ENCODE data around the gene PLEKHF1.

Gene PLEKHF1

GRCh38 chr19:29635963-29636362 is 29.3 kb upstream of the PLEKHF1 start:
- no peak for DNase-seq

DNA sequence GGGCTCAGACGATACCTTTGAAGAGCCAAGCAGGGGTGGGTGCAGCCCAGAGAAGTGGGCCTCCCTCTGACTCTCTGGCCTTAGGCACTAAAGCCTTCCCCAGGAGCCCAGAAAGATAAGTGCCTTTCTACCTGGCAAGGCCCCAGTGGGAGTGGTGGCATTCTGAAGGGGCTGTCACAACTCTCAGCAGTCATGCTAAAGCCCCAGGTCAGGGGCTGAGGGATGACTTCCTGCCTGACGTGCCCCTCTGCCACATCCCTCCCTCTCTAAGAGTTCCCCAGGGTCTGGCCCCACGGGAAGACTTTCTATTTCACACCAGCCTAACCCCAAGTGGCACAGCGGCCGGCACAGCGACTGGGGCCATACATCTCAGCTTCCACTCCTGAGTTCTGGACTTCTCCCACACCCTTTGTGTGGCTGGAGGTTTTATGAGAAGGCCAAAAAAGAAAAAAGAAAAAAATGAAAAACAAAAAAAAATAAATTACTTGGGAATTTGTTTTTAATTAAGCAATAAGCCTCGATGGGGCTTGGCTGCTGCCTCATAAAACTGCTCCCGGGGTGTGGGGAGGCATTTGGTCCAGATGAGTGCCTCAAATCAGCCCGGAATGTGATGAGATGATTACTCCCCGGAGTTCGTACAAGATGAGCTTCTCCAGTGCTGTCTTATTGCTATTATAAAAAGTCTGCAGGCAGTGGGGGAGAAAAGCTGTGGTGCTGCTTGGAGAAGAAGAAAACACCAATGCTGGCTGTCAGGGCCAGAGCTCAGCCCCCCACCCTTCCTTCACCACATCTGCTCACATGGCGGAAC is 28.5 kb upstream of the PLEKHF1 start:
- DNase-seq = no peak

- DNase-seq = no peak
Measured at GRCh38 chr19:29639086-29639485, 26.2 kb upstream of the PLEKHF1 start.

GRCh38 chr19:29640231-29640630 is 25.0 kb upstream of the PLEKHF1 start:
- DNase-seq = no peak

DNA sequence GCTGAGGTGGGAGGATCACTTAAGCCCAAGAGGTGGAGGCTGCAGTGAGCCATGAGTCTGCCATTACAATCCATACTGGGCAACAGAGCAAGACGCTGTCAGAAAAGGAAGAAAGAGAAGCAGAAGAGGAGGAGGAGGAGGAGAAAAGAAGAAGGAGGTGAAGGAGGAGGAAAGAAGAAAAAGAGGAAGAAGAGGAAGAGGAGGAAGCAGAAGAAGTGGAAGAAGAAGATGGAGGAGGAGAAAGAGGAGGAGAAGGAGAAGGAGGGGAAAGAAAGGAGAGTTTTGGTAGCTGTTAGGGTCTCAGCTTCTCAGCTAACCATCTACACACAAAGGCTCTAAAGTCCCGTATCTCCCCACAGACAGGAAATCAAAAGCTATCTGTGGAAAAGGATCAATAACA is 23.7 kb upstream of the PLEKHF1 start:
- DNase-seq = no peak

GRCh38 chr19:29643361-29643935 is 21.8 kb upstream of the PLEKHF1 start:
- DNase-seq = no peak

- DNase-seq = no peak
Measured at GRCh38 chr19:29644210-29644609, 21.1 kb upstream of the PLEKHF1 start.

- no peak for DNase-seq
Measured at GRCh38 chr19:29645491-29645867, 19.8 kb upstream of the PLEKHF1 start.

DNA sequence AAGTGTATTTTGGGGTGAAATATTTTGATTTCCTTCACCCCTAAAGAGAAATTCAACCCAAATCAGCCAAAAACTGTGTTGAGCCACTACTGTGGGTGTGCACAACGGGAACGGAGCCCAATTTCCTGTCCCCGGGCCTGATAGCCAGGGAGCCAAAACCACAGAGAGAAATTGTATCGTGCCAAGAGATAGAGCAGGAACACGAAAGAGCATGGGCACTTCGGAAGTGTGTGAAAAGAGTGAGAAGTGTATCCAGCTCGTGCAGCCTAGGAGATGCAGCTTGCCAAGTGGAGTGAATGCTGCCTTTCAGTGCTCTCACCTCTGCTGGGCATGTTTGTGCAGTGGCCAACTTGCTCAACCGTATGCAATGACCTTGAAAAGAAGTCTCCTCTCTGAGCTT is 19.4 kb upstream of the PLEKHF1 start:
- DNase-seq = no peak

- no peak for DNase-seq
Measured at GRCh38 chr19:29650772-29651387, 14.4 kb upstream of the PLEKHF1 start.

GRCh38 chr19:29651622-29652394 is 13.5 kb upstream of the PLEKHF1 start:
- no peak for DNase-seq

DNA sequence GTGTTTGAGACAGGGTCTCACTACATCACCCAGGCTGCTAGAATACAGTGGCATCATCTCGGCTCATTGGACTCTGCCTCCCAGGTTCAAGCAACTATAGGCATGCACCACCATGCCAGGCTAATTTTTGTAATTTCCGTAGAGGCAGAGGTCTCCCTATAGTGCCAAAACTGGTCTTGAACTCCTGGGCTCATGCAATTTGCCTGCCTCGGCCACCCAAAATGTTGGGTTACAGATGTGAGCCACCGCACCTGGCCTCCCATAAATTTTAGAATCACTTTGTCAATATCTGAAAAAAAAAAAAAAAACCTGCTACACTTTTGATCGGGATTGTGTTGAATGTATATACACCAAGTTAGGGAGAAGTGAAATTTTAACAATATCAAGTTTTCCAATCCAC is 11.9 kb upstream of the PLEKHF1 start:
- DNase-seq = no peak

DNA sequence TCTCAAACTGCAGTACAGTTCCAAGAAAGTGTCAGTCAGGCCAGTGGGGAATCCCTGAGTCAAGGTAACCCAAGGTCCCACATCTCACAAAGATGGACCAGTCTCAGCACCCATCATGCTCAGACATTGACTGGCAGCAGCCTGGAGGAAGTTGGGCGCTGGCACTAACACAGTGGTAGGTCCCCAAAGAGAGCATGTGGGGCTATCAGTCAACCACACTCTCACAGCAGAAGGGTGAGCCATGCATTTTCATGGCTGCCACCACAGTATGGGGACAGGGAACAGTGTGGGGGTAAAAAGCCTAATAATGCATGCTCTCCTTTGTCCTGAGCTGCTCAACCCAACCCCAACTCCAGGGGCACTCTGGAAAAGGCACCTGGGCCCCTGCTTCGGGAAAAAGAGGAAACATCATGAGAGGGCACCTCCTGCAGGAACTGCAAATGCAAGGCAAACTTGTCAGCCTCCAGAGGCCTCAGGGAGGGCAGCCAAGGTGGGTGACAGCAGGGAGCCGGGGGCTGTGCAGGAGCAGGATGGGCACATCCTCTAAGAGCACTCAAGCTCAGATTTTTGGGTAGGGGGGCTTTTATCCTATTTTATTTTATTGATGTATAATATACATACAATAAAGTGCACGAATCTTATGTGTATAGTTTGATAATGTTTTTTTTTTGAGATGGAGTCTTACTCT is 9.5 kb upstream of the PLEKHF1 start:
- DNase-seq = no peak

DNA sequence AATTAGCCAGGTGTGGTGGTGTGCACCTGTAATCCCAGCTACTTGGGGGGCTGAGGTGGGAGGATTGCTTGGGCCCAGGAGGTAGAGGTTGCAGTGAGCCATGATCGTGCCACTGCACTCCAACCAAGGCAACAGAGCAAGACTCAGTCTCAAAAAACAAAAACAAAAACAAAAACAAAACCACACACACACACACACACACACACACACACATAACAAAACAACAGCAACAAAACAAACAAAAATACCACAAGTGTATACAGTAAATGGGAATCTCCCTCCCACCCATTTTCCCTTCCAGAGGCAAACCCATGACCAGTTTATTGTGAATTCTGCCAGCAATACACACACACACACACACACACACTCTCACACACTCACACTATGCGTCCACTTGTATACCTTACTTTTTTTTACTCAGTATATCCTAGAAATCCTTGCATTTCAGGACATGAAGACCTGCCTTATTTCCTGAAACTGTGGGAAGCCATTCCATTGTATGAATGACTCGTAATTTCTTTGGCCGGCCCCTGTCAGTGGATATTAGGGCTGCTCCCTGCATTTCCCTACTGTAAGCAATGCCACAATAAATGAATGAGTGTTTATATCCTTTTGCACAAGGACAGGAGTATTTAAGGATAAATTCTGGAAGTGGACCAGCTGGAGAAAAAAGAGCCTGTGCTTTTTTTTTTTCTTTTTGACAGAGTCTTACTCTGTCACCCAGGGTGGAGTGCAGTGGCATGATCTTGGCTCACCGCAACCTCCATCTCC is 6.9 kb upstream of the PLEKHF1 start:
- DNase-seq = no peak

DNA sequence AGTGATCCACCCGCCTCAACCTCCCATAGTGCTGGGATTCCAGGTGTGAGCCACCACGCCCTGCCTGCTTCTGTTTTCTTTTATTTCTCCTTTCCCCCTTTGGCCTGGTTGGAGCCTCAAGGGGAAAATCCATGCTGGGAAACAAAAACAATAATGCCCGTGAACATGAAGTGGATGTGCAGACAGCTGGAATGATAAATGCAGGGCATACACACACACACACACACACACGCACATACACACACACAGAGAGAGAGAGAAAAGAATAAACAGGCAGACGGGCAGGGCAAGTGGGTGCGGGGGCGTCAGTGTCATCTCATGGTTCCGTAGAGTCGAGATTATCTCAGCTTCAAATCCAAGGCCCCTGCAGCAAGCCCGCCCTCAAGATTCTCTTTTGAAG is 4.4 kb upstream of the PLEKHF1 start:
- no peak for DNase-seq

GRCh38 chr19:29662278-29662603 is 3.0 kb upstream of the PLEKHF1 start:
- no peak for DNase-seq

DNA sequence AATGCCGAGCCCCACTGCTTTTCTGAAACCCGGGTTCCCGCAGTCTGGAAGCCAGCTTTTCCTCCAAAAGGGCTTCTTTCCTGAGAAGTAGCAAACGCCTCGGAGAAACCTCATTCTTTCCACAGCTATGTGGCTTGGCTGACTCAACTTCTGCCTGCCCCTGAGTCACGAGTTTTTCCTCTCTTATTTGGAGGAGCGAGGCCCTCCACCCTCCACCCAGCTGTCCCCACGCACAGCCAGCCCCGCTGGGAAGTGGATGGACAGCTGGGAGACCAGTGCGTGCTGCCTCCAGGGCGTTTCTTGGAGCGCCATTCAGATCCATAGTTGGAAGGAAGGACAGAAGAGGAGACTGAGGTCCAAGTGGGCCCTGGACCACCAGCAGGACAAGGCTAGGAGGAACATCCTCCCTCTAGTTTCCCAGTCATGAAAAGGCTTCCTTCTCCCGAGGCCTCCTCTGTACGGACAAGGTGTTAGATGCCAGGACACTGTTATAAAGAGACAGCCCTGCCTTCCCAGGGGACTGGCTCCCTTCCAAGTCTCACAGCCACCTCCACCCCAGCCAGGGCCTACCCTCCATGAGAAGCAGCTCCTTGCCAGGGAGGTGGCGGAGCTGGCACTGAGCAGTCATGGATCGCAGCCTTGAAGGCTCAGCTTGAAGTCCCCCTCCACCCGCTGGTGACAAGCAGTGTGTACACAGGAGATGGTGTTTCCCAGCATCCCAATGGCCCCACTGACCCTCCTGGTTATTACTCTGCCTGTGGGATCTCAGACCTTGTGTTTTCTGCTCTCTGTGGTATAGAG is 2.5 kb upstream of the PLEKHF1 start:
- no peak for DNase-seq

DNA sequence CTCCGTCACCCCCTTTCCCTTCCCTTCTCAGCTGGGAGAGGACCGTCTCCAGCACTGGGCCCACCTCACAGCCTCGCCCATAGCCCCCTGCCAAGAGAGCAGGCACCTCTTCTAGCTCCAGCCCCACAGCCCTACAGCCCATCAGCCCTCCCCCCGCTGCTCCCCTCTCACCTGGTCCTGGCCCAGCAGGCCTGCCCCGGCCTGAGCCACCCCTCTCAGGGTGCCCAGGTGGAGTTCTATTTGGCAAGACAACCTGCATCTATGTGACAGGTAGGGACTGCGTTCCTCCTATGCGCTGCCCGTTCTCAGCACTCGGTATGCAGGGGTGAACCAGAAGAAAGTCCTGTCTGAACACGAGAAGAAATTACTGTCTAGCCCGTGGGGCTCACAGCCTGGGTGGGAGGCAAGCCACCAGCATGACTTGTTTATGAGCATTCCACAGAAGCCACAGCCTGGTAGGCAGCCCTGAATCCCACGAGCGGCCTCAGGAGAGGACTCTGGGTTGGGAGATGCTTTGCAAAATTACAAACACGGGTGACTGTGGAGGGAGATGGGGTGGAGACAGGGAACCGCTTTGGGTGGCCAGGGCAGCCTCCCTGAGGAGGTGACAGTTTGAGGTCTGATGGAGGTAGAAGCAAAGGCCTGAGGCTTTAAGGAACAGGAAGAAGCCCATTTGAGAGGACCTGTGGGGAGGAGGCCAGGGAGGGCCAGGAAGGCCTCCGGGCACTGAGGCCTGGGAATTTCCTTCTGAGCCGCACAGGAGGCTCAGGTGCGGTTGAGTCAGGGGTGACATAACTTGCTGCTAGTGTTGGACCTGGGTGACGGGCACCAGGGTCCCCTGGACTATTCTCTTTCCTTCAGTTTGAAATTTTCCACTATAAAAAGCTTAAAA is 1.2 kb upstream of the PLEKHF1 start:
- DNase-seq = no peak

- no peak for DNase-seq
Measured at GRCh38 chr19:29664753-29665214, 477 bp upstream of the PLEKHF1 start.

All from NCI-H526 treated with DMSO at 0.1 percent for 48 hours (cell line).